ENCODE data around the gene RNF166. TPM values are rescaled to one million over a fixed set of nuclear protein-coding genes. Genes with fewer than 3 reads are reported as not detected.

Gene RNF166
- total and polyA plus RNA-seq, 4 experiments from 2014 or later = 90.5 to 137 (median 111) TPM

DNA sequence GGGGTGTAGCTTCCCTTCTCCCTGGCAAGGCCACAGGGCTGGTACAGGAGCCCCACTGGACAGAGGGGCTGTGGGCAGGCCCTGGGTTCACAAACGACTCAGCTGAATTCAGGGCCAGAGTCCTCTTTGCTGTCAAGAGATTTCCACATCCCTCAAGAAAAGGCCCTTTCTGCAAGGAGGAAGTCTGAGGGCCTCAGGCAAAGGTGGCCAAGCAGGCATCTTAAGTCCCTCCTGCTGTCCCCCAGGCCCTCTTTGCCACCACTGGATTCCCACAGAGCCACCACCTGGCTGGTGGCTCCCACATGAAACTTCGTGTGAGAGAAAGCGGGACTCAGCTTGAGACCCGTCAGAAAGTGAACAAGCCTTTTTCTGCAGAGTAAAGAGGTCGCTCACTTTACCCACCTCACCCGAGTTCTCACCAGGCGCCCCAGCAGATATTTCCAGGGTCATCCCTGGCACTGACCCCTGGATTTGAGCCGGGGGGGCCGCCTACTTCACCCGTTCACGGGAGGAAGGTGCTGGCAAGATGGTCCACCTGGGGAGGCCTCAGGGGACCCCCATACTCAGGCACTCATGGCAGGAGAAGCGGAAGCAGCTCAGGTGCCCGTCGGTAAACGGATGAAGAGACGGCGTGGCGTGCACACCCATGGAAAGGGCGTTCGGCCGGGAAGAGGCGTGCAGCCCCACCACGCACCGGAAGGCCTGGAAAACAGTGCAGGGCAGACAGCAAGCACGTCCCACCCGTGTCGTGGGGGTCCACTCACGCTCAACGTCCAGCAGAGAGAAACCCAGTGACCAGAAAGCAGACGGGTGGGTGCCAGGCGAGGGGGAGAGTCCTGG is 3.6 kb downstream of the RNF166 start:
- POLR2A ChIA-PET (ENCODE audit: partially characterized antibody) = interaction anchor here (0.7 to 9.3 kb wide), 22 partner anchors 13 to 248 kb away, joined by 3 to 249 read pairs (median 11); partner anchors contain the start of genes APRT, CYBA, GALNS and MVD
- CTCF ChIA-PET (ENCODE audit: partially characterized antibody) = interaction anchor here (0.5 to 2.8 kb wide), 11 partner anchors 10 to 92 kb away, joined by 3 to 21 read pairs (median 5); partner anchors contain the start of gene SNAI3
- Mint-ChIP-seq H3K9me3 (peaks cover 0 to 2% (median 0%) of the 10 kb centered on the region in 8 donors), H3K27me3 (no peaks in the 10 kb centered on the region), H3K4me3 (peak overlapping the region; percentile 93 to 96 (median 96)), H3K36me3 (peaks cover 23 to 46% of the 10 kb centered on the region in 2 donors), H3K4me1 (peaks cover 27 to 81% (median 55%) of the 10 kb centered on the region in 4 donors), H3K27ac (peak overlapping the region; percentile 97 to 99 (median 98))
- Histone ChIP-seq H3K27ac (ENCODE audit: low read depth, low read length) (peak overlapping the region; percentile 85), H3K4me1 (ENCODE audit: insufficient read depth, low read length) (peaks cover 85% of the 10 kb centered on the region), H3K9me3 (ENCODE audit: control insufficient read depth in 1 of 2, low read length in 2 of 2) (no peaks in the 10 kb centered on the region), H3K4me3 (ENCODE audit: low read length in 2 of 2) (peak overlapping the region; percentile 33 to 98), H3K36me3 (ENCODE audit: insufficient read depth, low read length) (peaks cover 25% of the 10 kb centered on the region), H3K27me3 (ENCODE audit: insufficient read depth, low read length) (no peaks in the 10 kb centered on the region)
- peak in 2 of 5 donors; percentile 19 to 42 for DNase-seq
- intact Hi-C loops (cut with micrococcal nuclease) = loop anchor here (5.0 kb wide), 3 partner anchors 35 to 245 kb away; partner anchors contain the start of gene IL17C

DNA sequence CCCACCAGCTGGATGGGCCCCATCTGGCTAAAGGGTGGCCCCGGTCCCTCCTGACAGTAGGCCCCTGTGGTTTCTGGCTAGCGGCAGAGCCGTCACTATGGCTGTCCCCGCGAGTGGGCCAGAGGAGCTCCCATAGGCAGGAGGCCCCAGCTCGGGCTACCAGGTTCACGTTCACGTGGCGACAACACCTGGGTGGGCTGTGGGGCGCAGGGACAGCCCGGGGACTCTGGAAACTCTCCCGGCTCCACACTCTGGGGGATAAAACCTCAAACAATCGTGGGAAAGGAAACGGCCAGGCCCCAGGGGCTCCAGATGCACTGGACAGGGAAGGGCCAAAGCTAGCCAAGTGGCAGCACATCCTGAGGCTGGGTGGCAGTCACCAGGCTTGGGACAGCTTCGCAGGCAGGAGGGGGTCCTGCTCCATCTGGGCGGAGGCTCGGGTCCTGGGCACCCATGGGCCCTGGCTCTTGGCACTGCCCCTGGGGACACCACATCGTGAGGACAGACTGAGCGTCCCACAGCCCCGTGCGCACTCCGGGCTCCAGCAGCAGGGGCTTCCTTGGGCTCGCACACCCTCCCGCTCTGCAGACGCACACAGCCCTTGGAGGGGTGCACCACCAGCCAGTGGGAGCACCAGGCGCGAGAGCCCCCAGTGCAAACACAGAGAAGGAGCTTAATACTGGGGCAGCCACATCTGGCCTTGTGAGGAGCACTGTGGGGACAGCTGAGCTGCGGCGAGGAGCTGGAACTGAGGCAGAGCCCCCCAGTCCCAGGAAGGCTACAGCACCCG is 4.4 kb downstream of the RNF166 start:
- ChIA-PET POLR2A (ENCODE audit: partially characterized antibody) (interaction anchor here (0.9 to 9.3 kb wide), 23 partner anchors 13 to 396 kb away, joined by 3 to 249 read pairs (median 7); partner anchors contain the start of genes APRT, CYBA, GALNS and IL17C), CTCF (ENCODE audit: partially characterized antibody) (interaction anchor here (0.5 to 1.9 kb wide), 11 partner anchors 9 to 157 kb away, joined by 3 to 8 read pairs (median 4); no protein-coding TSS in a partner anchor)
- Mint-ChIP-seq H3K27ac (peak overlapping the region; percentile 97 to 99 (median 98)), H3K27me3 (no peaks in the 10 kb centered on the region), H3K36me3 (peaks cover 26 to 49% of the 10 kb centered on the region in 2 donors), H3K4me3 (peak overlapping the region; percentile 93 to 96 (median 96)), H3K4me1 (peaks cover 19 to 75% (median 49%) of the 10 kb centered on the region in 4 donors), H3K9me3 (peaks cover 0 to 2% (median 0%) of the 10 kb centered on the region in 8 donors)
- peaks cover 81% of the 10 kb centered on the region for H3K4me1 ChIP-seq (ENCODE audit: insufficient read depth, low read length)
- H3K27me3 ChIP-seq (ENCODE audit: insufficient read depth, low read length) = no peaks in the 10 kb centered on the region
- H3K36me3 ChIP-seq (ENCODE audit: insufficient read depth, low read length) = peaks cover 33% of the 10 kb centered on the region
- intact Hi-C loops (cut with micrococcal nuclease) = loop anchor here (1.0 to 5.0 kb wide), 11 partner anchors 8 to 539 kb away; partner anchors contain the start of genes CYBA, IL17C, MVD and SNAI3
- peak in 2 of 5 donors; percentile 16 to 37 for DNase-seq
- no peaks in the 10 kb centered on the region for H3K9me3 ChIP-seq (ENCODE audit: control insufficient read depth in 1 of 2, low read length in 2 of 2)
- H3K4me3 ChIP-seq (ENCODE audit: low read length in 2 of 2) = peak overlapping the region; percentile 73 to 98
- H3K27ac ChIP-seq (ENCODE audit: low read depth, low read length) = peak overlapping the region; percentile 85

GRCh38 chr16:88700636-88701482 is 5.3 kb downstream of the RNF166 start:
- peak overlapping the region; percentile 78 to 98 for H3K4me3 ChIP-seq (ENCODE audit: low read length in 2 of 2)
- intact Hi-C loops (cut with micrococcal nuclease) = loop anchor here (1.0 to 5.0 kb wide), 11 partner anchors 8 to 539 kb away; partner anchors contain the start of genes CYBA, IL17C, MVD and SNAI3
- peaks cover 0 to 2% (median 0%) of the 10 kb centered on the region in 8 donors for H3K9me3 Mint-ChIP-seq
- peak overlapping the region; percentile 93 to 96 (median 96) for H3K4me3 Mint-ChIP-seq
- peaks cover 43% of the 10 kb centered on the region for H3K36me3 ChIP-seq (ENCODE audit: insufficient read depth, low read length)
- CTCF ChIA-PET (ENCODE audit: partially characterized antibody) = interaction anchor here (0.6 to 1.9 kb wide), 10 partner anchors 14 to 158 kb away, joined by 3 to 8 read pairs (median 6); no protein-coding TSS in a partner anchor
- H3K27me3 Mint-ChIP-seq = no peaks in the 10 kb centered on the region
- peak overlapping the region; percentile 85 for H3K27ac ChIP-seq (ENCODE audit: low read depth, low read length)
- POLR2A ChIA-PET (ENCODE audit: partially characterized antibody) = interaction anchor here (0.7 to 9.3 kb wide), 33 partner anchors 8 to 540 kb away, joined by 3 to 249 read pairs (median 5); partner anchors contain the start of genes APRT, CYBA, GALNS and IL17C
- peaks cover 79% of the 10 kb centered on the region for H3K4me1 ChIP-seq (ENCODE audit: insufficient read depth, low read length)
- no peaks in the 10 kb centered on the region for H3K9me3 ChIP-seq (ENCODE audit: control insufficient read depth in 1 of 2, low read length in 2 of 2)
- no peaks in the 10 kb centered on the region for H3K27me3 ChIP-seq (ENCODE audit: insufficient read depth, low read length)
- H3K4me1 Mint-ChIP-seq = peaks cover 19 to 74% (median 50%) of the 10 kb centered on the region in 4 donors
- DNase-seq = peak; percentile 95 to 99 (median 97)
- peak overlapping the region; percentile 97 to 99 (median 98) for H3K27ac Mint-ChIP-seq
- H3K36me3 Mint-ChIP-seq = peaks cover 28 to 51% of the 10 kb centered on the region in 2 donors

DNA sequence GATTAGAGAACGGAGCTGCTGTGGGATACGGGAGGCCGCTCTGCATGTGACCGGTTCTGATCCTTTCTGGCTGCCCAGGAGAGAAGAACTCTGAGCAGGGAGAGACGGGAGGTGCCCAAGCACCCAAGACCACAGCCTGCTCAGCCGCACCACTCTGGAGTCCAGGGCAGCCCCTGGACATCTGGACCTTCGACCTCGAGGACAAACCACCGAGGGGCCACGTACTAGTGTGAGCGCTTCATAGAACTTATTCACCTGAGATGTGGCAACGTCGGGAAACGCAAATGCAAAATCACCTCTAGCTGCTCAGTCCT is 5.9 kb downstream of the RNF166 start:
- peaks cover 0 to 2% (median 0%) of the 10 kb centered on the region in 8 donors for H3K9me3 Mint-ChIP-seq
- Histone ChIP-seq H3K4me3 (ENCODE audit: low read length in 2 of 2) (peak overlapping the region; percentile 78 to 98), H3K4me1 (ENCODE audit: insufficient read depth, low read length) (peaks cover 84% of the 10 kb centered on the region), H3K27ac (ENCODE audit: low read depth, low read length) (peak overlapping the region; percentile 85), H3K9me3 (ENCODE audit: control insufficient read depth in 1 of 2, low read length in 2 of 2) (no peaks in the 10 kb centered on the region), H3K36me3 (ENCODE audit: insufficient read depth, low read length) (peaks cover 47% of the 10 kb centered on the region), H3K27me3 (ENCODE audit: insufficient read depth, low read length) (no peaks in the 10 kb centered on the region)
- no peaks in the 10 kb centered on the region for H3K27me3 Mint-ChIP-seq
- no peak for DNase-seq
- ChIA-PET CTCF (ENCODE audit: partially characterized antibody) (interaction anchor here (0.6 to 1.9 kb wide), 6 partner anchors 13 to 158 kb away, joined by 3 to 8 read pairs (median 4); no protein-coding TSS in a partner anchor), POLR2A (ENCODE audit: partially characterized antibody) (interaction anchor here (0.9 to 9.3 kb wide), 23 partner anchors 9 to 541 kb away, joined by 3 to 249 read pairs (median 8); partner anchors contain the start of genes APRT, CYBA, IL17C and MVD)
- peaks cover 28 to 48% of the 10 kb centered on the region in 2 donors for H3K36me3 Mint-ChIP-seq
- peak overlapping the region; percentile 97 to 99 (median 98) for H3K27ac Mint-ChIP-seq
- H3K4me1 Mint-ChIP-seq = peaks cover 19 to 72% (median 51%) of the 10 kb centered on the region in 4 donors
- peak overlapping the region; percentile 93 to 96 (median 96) for H3K4me3 Mint-ChIP-seq
- intact Hi-C loops (cut with micrococcal nuclease) = loop anchor here (5.0 kb wide), 3 partner anchors 37 to 243 kb away; partner anchors contain the start of gene IL17C

DNA sequence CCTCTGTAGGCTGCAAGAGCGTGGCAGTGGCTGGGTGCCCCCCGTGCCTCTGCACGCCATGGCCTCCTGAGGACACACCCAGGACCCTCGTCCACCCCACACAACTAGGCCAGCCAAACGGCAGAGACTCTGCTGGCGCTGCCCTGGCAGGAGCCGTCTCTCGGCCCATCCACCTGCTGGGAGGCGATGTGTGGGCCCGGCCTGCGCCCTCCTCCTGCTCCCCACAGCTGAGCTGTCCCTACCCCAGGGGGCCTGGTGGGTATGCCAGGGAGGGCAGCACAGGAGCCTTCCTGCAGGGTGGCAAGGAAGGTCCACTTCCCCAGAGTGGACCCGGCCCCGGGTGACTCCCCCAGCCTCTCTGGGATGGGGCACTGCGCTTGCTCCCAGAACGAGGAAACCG is 7.0 kb downstream of the RNF166 start:
- DNase-seq = no peak
- H3K4me1 ChIP-seq (ENCODE audit: insufficient read depth, low read length) = peaks cover 83% of the 10 kb centered on the region
- POLR2A ChIA-PET (ENCODE audit: partially characterized antibody) = interaction anchor here (4.1 kb wide), 1 partner anchor 13 kb away, joined by 21 read pairs; the partner anchor contains the start of gene SNAI3
- CTCF ChIA-PET (ENCODE audit: partially characterized antibody) = no interaction called here
- Mint-ChIP-seq H3K9me3 (peaks cover 0 to 2% (median 0%) of the 10 kb centered on the region in 8 donors), H3K27ac (peak overlapping the region in 4 of 7 donors; percentile 48 to 99 (median 77)), H3K4me3 (peak overlapping the region in 2 of 8 donors; percentile 15 to 21), H3K27me3 (no peaks in the 10 kb centered on the region), H3K4me1 (peaks cover 15 to 68% (median 49%) of the 10 kb centered on the region in 4 donors), H3K36me3 (peaks cover 28 to 43% of the 10 kb centered on the region in 2 donors)
- H3K9me3 ChIP-seq (ENCODE audit: control insufficient read depth in 1 of 2, low read length in 2 of 2) = no peaks in the 10 kb centered on the region
- no peaks in the 10 kb centered on the region for H3K27me3 ChIP-seq (ENCODE audit: insufficient read depth, low read length)
- no peak overlapping the region for H3K4me3 ChIP-seq (ENCODE audit: low read length in 2 of 2)
- peaks cover 47% of the 10 kb centered on the region for H3K36me3 ChIP-seq (ENCODE audit: insufficient read depth, low read length)
- peak overlapping the region; percentile 85 for H3K27ac ChIP-seq (ENCODE audit: low read depth, low read length)
- intact Hi-C loops (cut with micrococcal nuclease) = no loop called here

All from CD4-positive, alpha-beta memory T cell (primary cell).